Osteoblast (primary cell): Measurements from ENCODE around the gene CCDC88B. TPM values are rescaled to one million over a fixed set of nuclear protein-coding genes. Genes with fewer than 3 reads are reported as not detected.

ENCODE experiments used
- DNase-seq: peaks from one replicate; pipeline ENCODE4 v3.0.0; 2011; ENCODE audit warnings: low spot score, mixed read lengths; ENCODE audit not compliant: insufficient read length; ENCODE audit errors: missing footprints
- H2AFZ ChIP-seq: 2 replicates; pipeline ENCODE4 v1.6.0; 2011; ENCODE audit warnings: mild to moderate bottlenecking, low read length
- H3K27ac ChIP-seq: 2 replicates; pipeline ENCODE4 v1.5.1; 2011; ENCODE audit warnings: mild to moderate bottlenecking, low read depth, low read length, moderate library complexity
- H3K27me3 ChIP-seq: 2 replicates; pipeline ENCODE4 v1.6.0; 2012; ENCODE audit warnings: mild to moderate bottlenecking, control low read depth, inconsistent platforms, low read length, moderate library complexity; ENCODE audit not compliant: insufficient read depth
- H3K36me3 ChIP-seq: 2 replicates; pipeline ENCODE4 v1.5.1; 2011; ENCODE audit warnings: mild to moderate bottlenecking, low read length, control low read depth, moderate library complexity; ENCODE audit not compliant: insufficient read depth
- H3K4me1 ChIP-seq: 2 replicates; pipeline ENCODE4 v1.5.1; 2011; ENCODE audit warnings: mild to moderate bottlenecking, low read length, control low read depth, moderate library complexity; ENCODE audit not compliant: insufficient read depth
- H3K4me2 ChIP-seq: 2 replicates; pipeline ENCODE4 v1.6.0; 2011; ENCODE audit warnings: mild to moderate bottlenecking, low read length; ENCODE audit not compliant: insufficient read depth
- H3K4me3 ChIP-seq: fragments of 200-600 bp; sonication (generic); 3 replicates; pipeline ENCODE4 v1.5.1; 2012; ENCODE audit warnings: mild to moderate bottlenecking, low read length, inconsistent platforms; ENCODE audit not compliant: insufficient read depth
- H3K79me2 ChIP-seq: 2 replicates; pipeline ENCODE4 v1.6.0; 2012; ENCODE audit warnings: mild to moderate bottlenecking, low read length, control low read depth, inconsistent platforms; ENCODE audit not compliant: insufficient read depth
- H3K9me3 ChIP-seq: 2 replicates; pipeline ENCODE4 v1.5.1; 2011; ENCODE audit warnings: low read depth, low read length, control low read depth
- H4K20me1 ChIP-seq: 2 replicates; pipeline ENCODE4 v1.6.0; 2012; ENCODE audit warnings: mild to moderate bottlenecking, low read length, control low read depth; ENCODE audit not compliant: insufficient read depth
- total RNA-seq: library from RNA; depleted of rRNA; stranded (reverse); fragments of >200 nt; gene quantifications from 2 replicates; pipeline ENCODE4 v1.2.3, GENCODE V29; 2012
- TF ChIP-seq, protein P1 (sequence below): IDR thresholded peaks from 2 replicates; pipeline ENCODE4 v1.5.1; 2011; ENCODE audit warnings: mild to moderate bottlenecking, low read depth, low read length, moderate library complexity; ENCODE audit errors: extremely low read depth

The CCDC88B gene
- total RNA-seq, 1 donor: 1.4 TPM

DNA sequence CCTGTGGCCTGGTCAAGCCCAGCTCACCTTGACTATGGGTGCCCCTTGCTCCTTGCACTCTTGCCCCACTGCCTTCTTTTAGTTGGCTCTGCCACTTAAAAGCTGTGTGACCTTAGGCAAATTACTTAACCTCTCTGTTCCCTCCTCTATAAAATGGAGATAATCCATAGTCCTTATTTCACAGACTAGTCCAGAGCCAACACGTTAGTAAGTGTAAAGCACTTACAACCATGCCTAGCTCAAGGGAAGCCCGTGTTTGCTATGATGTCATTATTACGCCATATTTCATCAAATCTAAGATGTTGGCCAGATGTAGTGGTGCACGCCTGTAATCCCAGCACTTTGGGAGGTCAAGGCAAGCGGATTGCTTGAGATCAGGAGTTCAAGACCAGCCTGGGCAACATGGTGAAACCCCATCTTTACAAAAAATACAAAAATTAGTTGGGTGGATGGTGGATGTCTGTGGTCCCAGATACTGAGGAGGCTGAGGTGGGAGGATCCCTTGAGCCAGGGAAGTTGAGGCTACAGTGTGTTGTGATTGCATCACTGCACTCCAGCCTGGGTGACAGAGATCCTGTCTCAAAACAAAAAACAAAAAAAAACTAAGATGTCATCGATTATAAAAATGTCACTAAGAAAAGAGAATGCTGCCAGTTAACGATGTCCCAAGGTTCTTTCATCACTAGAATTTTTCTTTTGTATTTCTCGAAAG, 2.3 kb upstream of the CCDC88B start:
- Histone ChIP-seq H4K20me1 (no peaks in the 10 kb centered on the region), H3K27ac (no peak overlapping the region), H3K36me3 (no peaks in the 10 kb centered on the region), H2AFZ (no peak overlapping the region), H3K4me2 (no peak overlapping the region), H3K27me3 (no peaks in the 10 kb centered on the region), H3K9me3 (no peaks in the 10 kb centered on the region), H3K4me3 (no peak overlapping the region), H3K79me2 (no peaks in the 10 kb centered on the region), H3K4me1 (peaks cover 13% of the 10 kb centered on the region)
- no peak for DNase-seq
- TF ChIP-seq, protein P1, sequence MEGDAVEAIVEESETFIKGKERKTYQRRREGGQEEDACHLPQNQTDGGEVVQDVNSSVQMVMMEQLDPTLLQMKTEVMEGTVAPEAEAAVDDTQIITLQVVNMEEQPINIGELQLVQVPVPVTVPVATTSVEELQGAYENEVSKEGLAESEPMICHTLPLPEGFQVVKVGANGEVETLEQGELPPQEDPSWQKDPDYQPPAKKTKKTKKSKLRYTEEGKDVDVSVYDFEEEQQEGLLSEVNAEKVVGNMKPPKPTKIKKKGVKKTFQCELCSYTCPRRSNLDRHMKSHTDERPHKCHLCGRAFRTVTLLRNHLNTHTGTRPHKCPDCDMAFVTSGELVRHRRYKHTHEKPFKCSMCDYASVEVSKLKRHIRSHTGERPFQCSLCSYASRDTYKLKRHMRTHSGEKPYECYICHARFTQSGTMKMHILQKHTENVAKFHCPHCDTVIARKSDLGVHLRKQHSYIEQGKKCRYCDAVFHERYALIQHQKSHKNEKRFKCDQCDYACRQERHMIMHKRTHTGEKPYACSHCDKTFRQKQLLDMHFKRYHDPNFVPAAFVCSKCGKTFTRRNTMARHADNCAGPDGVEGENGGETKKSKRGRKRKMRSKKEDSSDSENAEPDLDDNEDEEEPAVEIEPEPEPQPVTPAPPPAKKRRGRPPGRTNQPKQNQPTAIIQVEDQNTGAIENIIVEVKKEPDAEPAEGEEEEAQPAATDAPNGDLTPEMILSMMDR: no peak

DNA sequence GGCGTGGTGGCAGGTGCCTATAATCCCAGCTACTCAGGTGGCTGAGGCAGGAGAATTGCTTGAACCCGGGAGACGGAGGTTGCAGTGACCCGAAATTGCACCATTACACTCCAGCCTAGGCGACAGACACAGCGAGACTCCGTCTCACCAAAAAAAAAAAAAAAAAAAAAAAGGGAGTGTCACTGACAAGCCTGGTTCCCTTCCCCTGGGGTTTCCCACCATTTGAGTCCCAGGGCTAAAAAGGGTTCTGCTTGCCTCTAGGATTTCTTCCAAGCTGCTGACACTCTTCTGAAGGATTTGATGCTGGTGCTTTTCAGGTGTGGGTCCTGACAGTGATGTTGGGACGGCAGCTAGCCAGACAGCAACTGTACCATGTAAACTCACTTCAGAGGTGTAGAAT, 1.3 kb upstream of the CCDC88B start:
- DNase-seq: peak; percentile 85
- Histone ChIP-seq H3K27me3 (no peaks in the 10 kb centered on the region), H3K9me3 (no peaks in the 10 kb centered on the region), H3K4me2 (no peak overlapping the region), H4K20me1 (no peaks in the 10 kb centered on the region), H2AFZ (no peak overlapping the region), H3K4me1 (peaks cover 13% of the 10 kb centered on the region), H3K79me2 (no peaks in the 10 kb centered on the region), H3K4me3 (no peak overlapping the region), H3K36me3 (no peaks in the 10 kb centered on the region), H3K27ac (no peak overlapping the region)
- TF ChIP-seq, protein P1: no peak

DNA sequence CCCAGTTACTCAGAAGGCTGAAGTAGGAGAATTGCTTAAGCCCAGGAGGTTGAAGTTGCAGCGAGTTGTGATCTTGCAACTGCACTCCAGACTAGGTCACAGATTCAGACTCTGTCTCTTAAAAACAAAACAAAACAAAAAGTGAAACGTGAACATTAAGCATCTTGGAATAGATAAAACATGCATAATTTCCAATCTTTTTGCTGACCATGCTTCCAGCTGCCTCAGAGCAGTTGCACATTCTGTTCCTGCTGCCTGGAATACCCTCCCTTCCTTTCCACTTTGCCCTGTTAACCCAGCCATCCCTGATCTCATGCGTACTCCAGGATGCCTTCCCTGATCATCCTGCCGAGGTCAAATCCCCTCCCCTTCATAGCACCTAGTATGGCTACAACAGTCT, 718 bp upstream of the CCDC88B start:
- Histone ChIP-seq H3K4me3 (no peak overlapping the region), H3K4me2 (no peak overlapping the region), H3K9me3 (no peaks in the 10 kb centered on the region), H3K27me3 (no peaks in the 10 kb centered on the region), H3K36me3 (no peaks in the 10 kb centered on the region), H3K4me1 (peaks cover 13% of the 10 kb centered on the region), H3K27ac (no peak overlapping the region), H4K20me1 (no peaks in the 10 kb centered on the region), H2AFZ (no peak overlapping the region), H3K79me2 (no peaks in the 10 kb centered on the region)
- DNase-seq: peak; percentile 29
- TF ChIP-seq, protein P1: no peak

DNA sequence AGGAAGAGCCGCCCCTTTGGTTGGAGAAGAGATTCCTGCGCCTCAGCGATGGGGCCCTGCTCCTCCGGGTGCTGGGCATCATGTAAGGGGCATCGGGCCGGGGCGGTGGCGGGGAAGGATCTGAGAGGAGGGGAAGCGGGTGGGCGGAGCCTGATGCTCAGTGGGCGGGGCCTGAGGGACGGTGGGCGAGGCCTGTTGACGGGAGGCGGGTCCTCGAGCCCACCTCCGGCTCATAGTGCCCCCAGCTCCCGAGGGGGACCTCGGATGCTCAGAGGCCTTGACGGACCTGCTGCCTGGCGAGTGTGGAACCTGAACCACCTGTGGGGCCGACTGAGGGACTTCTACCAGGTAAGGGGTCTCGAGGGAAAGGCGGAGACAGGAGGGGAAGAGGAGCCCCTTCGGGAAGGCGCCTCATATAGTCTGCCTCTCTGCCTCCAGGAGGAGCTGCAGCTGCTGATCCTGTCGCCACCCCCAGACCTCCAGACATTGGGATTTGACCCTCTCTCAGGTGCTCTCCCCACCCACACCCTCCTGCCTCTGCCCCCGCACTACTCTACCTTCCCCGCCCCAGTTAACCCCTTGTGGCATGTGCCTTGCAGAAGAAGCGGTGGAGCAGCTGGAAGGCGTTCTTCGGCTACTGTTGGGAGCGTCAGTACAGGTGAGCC, 799 bp downstream of the CCDC88B start:
- H3K9me3 ChIP-seq: no peaks in the 10 kb centered on the region
- H3K27me3 ChIP-seq: no peaks in the 10 kb centered on the region
- H3K4me2 ChIP-seq: no peak overlapping the region
- peaks cover 3% of the 10 kb centered on the region for H3K4me1 ChIP-seq
- DNase-seq: peak; percentile 80
- TF ChIP-seq, protein P1: no peak
- H4K20me1 ChIP-seq: no peaks in the 10 kb centered on the region
- no peak overlapping the region for H2AFZ ChIP-seq
- no peak overlapping the region for H3K27ac ChIP-seq
- H3K4me3 ChIP-seq: no peak overlapping the region
- no peaks in the 10 kb centered on the region for H3K79me2 ChIP-seq
- no peaks in the 10 kb centered on the region for H3K36me3 ChIP-seq
